ENCODE results near the gene SLC5A10. TPM values are rescaled to one million over a fixed set of nuclear protein-coding genes. Genes with fewer than 3 reads are reported as not detected.

Gene SLC5A10
- total RNA-seq, 1 donor from 2014 or later = not detected

GRCh38 chr17:18995220-18995619 is 43.3 kb downstream of the SLC5A10 start:
- DNase-seq (ENCODE audit: low read depth) = no peak
- no peak for TF ChIP-seq CTCF (conservative IDR thresholded peaks at IDR 0.05; ENCODE audit: low read depth, low read length)

GRCh38 chr17:18996458-18996857 is 44.5 kb downstream of the SLC5A10 start:
- H3K4me3 ChIP-seq (ENCODE audit: low read depth, low read length) = no peak overlapping the region
- DNase-seq (ENCODE audit: low read depth) = no peak
- TF ChIP-seq CTCF (conservative IDR thresholded peaks at IDR 0.05; ENCODE audit: low read depth, low read length) = no peak

More at GRCh38 chr17:18995220-18995619, 43.3 kb downstream of the SLC5A10 start:
- no peak overlapping the region for H3K4me3 ChIP-seq (ENCODE audit: low read depth, low read length)

GRCh38 chr17:18997650-18998196 is 45.8 kb downstream of the SLC5A10 start:
- DNase-seq (ENCODE audit: low read depth) = no peak
- H3K4me3 ChIP-seq (ENCODE audit: low read depth, low read length) = no peak overlapping the region
- TF ChIP-seq CTCF (conservative IDR thresholded peaks at IDR 0.05; ENCODE audit: low read depth, low read length) = no peak

- TF ChIP-seq CTCF (conservative IDR thresholded peaks at IDR 0.05; ENCODE audit: low read depth, low read length) = no peak
- DNase-seq (ENCODE audit: low read depth) = no peak
- H3K4me3 ChIP-seq (ENCODE audit: low read depth, low read length) = no peak overlapping the region
These were observed 47.4 kb downstream of the SLC5A10 start for GRCh38 chr17:18999394-18999793.

- TF ChIP-seq CTCF (conservative IDR thresholded peaks at IDR 0.05; ENCODE audit: low read depth, low read length) = no peak
- DNase-seq (ENCODE audit: low read depth) = no peak
- no peak overlapping the region for H3K4me3 ChIP-seq (ENCODE audit: low read depth, low read length)
These were observed 47.9 kb downstream of the SLC5A10 start for GRCh38 chr17:18999911-19000310.

- DNase-seq (ENCODE audit: low read depth) = no peak
These were observed 48.8 kb downstream of the SLC5A10 start for GRCh38 chr17:19000531-19001325.

More at GRCh38 chr17:19000531-19001325, 48.8 kb downstream of the SLC5A10 start:
- H3K4me3 ChIP-seq (ENCODE audit: low read depth, low read length) = no peak overlapping the region
- TF ChIP-seq CTCF (conservative IDR thresholded peaks at IDR 0.05; ENCODE audit: low read depth, low read length) = no peak
